CD4-positive, alpha-beta T cell treated with Interleukin-6 at 100 ng/mL for 8 hours (primary cell): ENCODE results near the gene GALNTL6.

Source experiments
- DNase-seq: peaks from one replicate; pipeline ENCODE4 v3.0.0-alpha.2; 2020; ENCODE audit warnings: mixed read lengths, low spot score

GALNTL6 gene

DNA sequence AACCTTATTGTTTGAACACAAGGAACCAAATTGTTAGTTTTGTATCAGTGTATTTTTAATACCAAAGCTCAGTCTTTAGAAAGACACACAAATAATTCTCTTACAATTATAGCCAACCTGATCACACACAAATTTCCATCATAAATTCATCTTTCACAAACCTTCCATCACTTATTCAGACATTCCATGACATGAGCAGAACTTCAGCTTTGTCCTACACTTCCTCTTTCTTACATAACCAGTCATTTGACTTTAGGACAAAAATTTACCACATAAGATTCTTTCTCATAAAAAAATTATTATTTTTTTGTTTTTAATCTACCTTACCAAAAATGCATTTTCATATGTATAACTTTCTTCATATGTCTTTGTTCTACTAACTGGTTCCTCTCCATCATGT lies 312.2 kb downstream of the GALNTL6 start:
- DNase-seq, result no peak

GRCh38 chr4:172127168-172127567 lies 314.0 kb downstream of the GALNTL6 start:
- DNase-seq, result no peak

GRCh38 chr4:172129593-172129992 lies 316.4 kb downstream of the GALNTL6 start:
- no peak for DNase-seq

GRCh38 chr4:172134521-172134920 lies 321.3 kb downstream of the GALNTL6 start:
- no peak for DNase-seq

DNA sequence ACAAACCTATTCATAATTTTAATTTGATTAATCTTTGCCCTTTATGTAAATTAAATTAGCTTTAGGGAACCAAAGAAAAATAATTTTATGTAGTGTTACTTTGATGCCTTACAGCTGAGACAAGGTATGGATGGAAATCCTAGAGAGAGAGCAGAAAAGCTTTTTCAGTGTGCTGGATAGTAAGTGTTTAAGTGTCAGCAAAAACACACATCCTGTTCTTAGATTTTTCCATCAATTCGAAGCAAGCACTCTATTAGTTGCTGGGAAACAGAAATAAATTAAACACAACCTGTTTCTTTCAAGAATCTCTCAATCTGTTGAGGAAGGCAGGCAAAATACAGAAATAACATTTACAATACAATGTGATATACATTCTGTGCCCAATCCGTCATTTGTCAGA lies 327.8 kb downstream of the GALNTL6 start:
- DNase-seq, result no peak

DNA sequence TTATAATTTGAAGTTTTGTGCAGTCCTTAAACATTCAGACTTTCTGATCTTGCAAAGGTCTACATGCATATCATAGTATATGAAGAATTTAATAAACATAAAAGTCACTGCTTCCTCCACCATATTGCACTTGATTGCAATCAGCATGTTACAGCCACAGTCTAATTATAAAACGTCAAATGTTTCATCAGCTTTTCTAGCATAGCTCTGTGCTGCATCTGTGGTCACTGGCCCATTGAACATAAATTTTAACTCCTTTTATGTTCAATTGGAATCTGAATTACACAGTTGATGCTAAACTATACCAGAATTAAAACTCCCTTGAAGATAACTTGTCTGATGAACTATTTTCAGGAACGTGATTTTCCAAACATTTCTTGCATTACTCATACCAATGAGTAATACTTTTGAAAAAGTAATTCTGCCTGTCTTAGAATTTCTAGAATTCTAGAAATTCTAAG lies 329.1 kb downstream of the GALNTL6 start:
- no peak for DNase-seq

DNA sequence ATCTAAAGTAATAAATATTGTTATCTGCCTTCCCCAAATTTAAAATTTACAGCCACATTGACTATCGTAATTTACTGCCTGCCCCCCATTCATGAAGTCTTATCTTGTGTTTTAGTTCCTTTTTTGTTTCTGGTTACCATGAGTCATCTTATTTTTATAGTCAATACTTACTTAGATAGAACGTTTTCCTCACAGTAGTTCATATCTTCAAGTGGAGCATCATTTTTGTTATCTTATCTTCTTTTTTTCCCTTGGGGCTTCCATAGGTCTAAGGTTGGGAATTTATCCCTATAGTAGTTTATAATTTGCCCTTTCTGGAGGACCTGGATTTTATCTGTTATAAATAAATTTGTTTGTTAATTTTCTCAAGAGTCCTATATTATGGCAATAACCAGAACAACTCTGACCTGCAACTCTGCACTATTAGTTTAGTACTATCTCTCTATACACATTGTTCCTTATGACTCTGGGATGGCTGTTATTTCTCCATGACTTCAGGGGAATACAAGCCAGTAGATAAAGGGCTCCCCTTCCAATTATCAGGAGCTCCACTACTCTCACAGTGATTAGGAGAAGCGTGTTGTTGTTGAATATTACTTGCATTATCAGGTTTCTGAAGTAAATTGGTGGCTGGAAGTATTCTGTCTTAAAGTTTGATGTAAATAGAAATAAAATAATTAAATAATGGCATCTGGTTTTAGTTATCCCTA lies 330.6 kb downstream of the GALNTL6 start:
- DNase-seq, result no peak

GRCh38 chr4:172147687-172148086 lies 334.5 kb downstream of the GALNTL6 start:
- DNase-seq, result no peak

DNA sequence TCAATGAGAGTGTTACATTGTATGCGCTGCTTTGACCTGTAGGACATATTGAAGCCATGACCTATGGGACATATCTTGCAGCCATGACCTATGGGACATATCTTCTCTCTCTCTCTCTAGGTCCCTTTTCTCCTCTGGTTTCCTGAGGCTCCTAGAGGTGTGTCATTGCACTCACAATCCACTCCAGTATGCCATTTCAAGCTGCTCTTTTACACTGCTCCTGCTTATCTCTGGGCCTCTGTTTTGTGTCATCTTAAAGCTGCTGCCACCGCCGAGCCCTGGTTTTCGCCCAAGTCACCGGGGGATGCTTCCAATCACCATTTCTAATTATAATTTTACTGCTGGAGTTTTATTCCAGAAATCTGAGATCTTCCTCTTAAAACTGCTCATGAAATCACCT lies 336.1 kb downstream of the GALNTL6 start:
- DNase-seq, result no peak

- no peak for DNase-seq
Measured at GRCh38 chr4:172152284-172152683, 339.1 kb downstream of the GALNTL6 start.

DNA sequence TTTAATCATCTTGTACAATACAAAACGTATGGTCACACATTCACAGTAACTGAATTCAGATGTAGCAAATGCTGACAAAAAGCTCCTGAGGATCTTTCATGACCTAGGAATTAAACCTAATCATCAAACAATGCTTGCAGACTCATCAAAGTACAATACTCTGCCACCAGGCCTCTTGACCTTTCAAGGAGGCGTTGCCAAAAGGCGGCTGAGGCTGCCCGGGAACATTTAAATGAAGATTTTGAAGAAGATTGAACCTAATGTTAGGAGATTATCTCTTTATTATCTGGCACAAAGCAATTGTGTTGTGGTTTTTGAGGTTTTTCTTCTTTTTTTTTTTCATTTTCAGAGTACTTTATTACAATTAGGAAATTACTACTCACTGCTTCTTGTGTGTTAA lies 340.5 kb downstream of the GALNTL6 start:
- no peak for DNase-seq

DNA sequence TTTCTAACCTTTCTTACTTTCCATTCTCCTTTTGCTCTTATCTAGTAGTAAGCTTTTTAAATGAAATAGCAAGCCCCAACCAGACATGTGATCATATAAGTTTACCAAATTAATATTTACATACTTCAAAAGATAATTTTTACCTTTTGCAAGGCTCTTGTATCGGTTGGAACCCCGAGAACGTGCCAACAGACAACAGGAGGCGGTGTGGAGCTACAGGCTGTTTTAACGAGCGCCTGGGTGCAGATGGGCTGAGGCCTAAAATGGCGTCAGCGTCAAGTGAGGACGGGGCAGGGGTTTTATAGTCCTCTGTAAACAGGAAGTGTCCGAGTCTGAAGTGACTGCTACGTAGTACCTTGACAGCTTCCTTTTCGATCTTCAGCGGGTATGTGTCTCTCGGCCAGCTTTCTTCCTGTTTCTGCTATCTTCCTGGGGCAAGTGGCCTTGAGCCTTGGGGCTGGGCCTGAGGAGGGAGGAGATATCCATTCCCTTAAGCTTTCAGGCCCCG lies 342.7 kb downstream of the GALNTL6 start:
- DNase-seq, result no peak

DNA sequence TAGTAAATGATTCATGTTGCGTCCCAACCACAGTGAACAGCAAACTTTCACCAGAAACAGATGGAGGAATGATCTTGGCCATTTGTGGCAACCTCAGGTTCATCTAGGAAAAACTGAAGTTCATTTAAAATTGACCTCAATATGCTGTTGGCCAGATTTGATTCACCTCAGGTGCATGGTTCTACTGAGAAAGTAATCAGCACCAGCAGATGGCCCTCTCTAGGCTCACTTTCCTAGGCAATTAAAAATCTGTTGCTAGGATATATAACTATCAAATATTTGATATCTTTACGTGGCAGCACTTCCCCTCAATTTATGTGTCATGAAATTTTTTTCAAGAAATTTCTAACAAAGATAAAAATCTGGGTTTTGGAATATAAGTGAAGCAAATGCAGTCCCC lies 344.7 kb downstream of the GALNTL6 start:
- DNase-seq, result no peak

- no peak for DNase-seq
Measured at GRCh38 chr4:172163215-172163614, 350.0 kb downstream of the GALNTL6 start.

GRCh38 chr4:172168888-172169287 lies 355.7 kb downstream of the GALNTL6 start:
- DNase-seq, result no peak

- no peak for DNase-seq
Measured at GRCh38 chr4:172169871-172170270, 356.7 kb downstream of the GALNTL6 start.

DNA sequence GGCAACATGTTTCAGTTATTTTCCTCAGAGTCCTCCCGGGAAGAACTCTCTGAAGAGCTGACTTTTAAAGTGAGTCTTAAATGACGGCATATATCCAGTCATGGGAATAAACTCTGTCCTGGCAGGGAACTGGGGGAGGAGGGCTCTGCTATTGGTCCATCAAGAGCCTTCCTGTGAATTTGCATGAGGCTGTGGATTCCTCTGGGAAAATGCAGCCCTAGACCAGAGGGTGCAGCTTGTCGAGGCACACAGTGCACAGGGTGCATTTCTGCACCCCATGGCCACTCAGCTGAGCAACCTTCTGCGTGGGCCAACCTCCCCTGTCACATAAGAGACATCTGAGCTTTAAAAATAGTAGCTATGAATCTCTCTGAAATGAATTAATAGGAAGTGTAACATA lies 360.0 kb downstream of the GALNTL6 start:
- no peak for DNase-seq

- DNase-seq, result no peak
Measured at GRCh38 chr4:172177382-172177781, 364.2 kb downstream of the GALNTL6 start.

GRCh38 chr4:172188248-172188988 lies 375.2 kb downstream of the GALNTL6 start:
- DNase-seq, result no peak

DNA sequence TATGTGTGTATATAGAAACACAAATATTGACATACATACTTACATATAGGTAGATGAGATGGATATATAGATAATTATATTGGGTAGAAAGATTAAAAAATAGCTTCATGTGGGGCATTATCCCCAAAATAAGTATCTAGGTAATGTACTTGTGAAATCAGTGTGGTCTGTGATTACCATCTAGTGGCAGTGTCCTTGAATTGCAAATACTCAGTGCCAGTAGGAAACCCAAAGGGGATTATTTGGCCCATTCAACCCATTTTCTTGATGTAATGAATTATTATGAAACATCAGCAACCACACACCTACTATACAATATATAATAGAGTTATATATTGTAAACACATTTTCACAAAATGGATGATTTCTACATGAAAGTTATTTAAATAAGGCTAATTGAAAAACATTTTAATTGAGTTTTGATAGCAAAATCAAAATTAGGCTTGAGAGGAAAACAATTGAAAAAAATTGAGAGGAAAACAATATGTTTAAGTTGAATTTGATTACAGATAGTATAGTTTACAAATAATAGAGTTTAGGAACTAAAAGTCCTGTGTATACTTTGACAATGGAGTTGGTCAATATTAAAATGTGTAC lies 389.4 kb downstream of the GALNTL6 start:
- no peak for DNase-seq

GRCh38 chr4:172207258-172207657 lies 394.1 kb downstream of the GALNTL6 start:
- no peak for DNase-seq

- no peak for DNase-seq
Measured at GRCh38 chr4:172207886-172208285, 394.7 kb downstream of the GALNTL6 start.

GRCh38 chr4:172220679-172221078 lies 407.5 kb downstream of the GALNTL6 start:
- DNase-seq, result no peak
